Endothelial cell of umbilical vein (primary cell): ENCODE data around the gene SOX11. TPM values are rescaled to one million over a fixed set of nuclear protein-coding genes. Genes with fewer than 3 reads are reported as not detected.

Source experiments
- BruUV-seq: library from RNA; stranded (reverse); fragments of 400-500 nt; replicated peaks from 2 replicates; lab custom pipeline; 2021; lab: Mats Ljungman, UMichigan
- CTCF ChIA-PET: fragments of 300-600, 350-600 bp; sonication (Branson Sonifier 250); formaldehyde crosslinking; loops from one replicate; lab custom pipeline; 2021; ENCODE audit warnings: antibody characterized with exemption, inconsistent platforms; lab: Charles Lee
- POLR2A ChIA-PET: fragments of 300-600, 350-600 bp; sonication (Branson Sonifier 250); formaldehyde crosslinking; loops from one replicate; lab custom pipeline; 2021; ENCODE audit warnings: antibody characterized with exemption, inconsistent platforms; lab: Charles Lee
- DNase-seq: peaks from one replicate; pipeline ENCODE4 v3.0.0-alpha.2; 2011; ENCODE audit warnings: low read depth, low spot score
- FAIRE-seq: peaks from 2 replicates; lab custom pipeline; 2011; peaks lifted over from hg19 to GRCh38; lab: Jason Lieb, UNC
- H2AFZ ChIP-seq: 2 replicates; pipeline ENCODE4 v1.6.0; 2012; ENCODE audit warnings: low read depth, low read length, control low read depth, inconsistent platforms
- H3K27ac ChIP-seq: 2 replicates; pipeline ENCODE4 v1.5.1; 2011; ENCODE audit warnings: low read depth, mild to moderate bottlenecking, control low read depth, low read length, moderate library complexity; ENCODE audit not compliant: insufficient read depth
- H3K27me3 ChIP-seq, 2 experiments: 2 replicates each; pipeline versions ENCODE4 v1.6.0 to v1.6.1; 2011; ENCODE audit warnings: low read length in 2 of 2, mixed read lengths in 1 of 2; ENCODE audit not compliant: control insufficient read depth in 2 of 2, insufficient read depth in 2 of 2
- H3K36me3 ChIP-seq, 2 experiments: 2 replicates in 1 of 2; 3 replicates in 1 of 2; pipeline ENCODE4 v1.5.1; 2011; ENCODE audit warnings: low read length in 2 of 2, mild to moderate bottlenecking in 1 of 2, moderate library complexity in 1 of 2; ENCODE audit not compliant: control insufficient read depth in 2 of 2, insufficient read depth in 2 of 2; ENCODE audit errors: extremely low read depth in 1 of 2
- H3K4me1 ChIP-seq: 3 replicates; pipeline ENCODE4 v1.5.1; 2011; ENCODE audit warnings: mild to moderate bottlenecking, low read length; ENCODE audit not compliant: control insufficient read depth, insufficient read depth; ENCODE audit errors: extremely low read depth
- H3K4me2 ChIP-seq: 2 replicates; pipeline ENCODE4 v1.6.1; 2011; ENCODE audit warnings: low read length, control low read depth, mixed read lengths; ENCODE audit not compliant: insufficient read depth
- H3K4me3 ChIP-seq, 3 experiments: fragments of 200-600 bp in 1 of 3; sonication (generic), shearing (Covaris generic) in 1 of 3; replicated peaks in 1 of 3; 2 replicates each; pipeline ENCODE4 v1.5.1; 2011 to 2016; ENCODE audit warnings: control low read depth in 3 of 3, low read length in 3 of 3, mild to moderate bottlenecking in 2 of 3, inconsistent platforms in 1 of 3, low read depth in 1 of 3, moderate library complexity in 1 of 3; ENCODE audit not compliant: insufficient read depth in 1 of 3
- H3K79me2 ChIP-seq: 2 replicates; pipeline ENCODE4 v1.6.0; 2012; ENCODE audit warnings: low read length, inconsistent platforms; ENCODE audit not compliant: control insufficient read depth, insufficient read depth
- H3K9ac ChIP-seq: replicated peaks from 2 replicates; pipeline ENCODE3; 2011; ENCODE audit warnings: low read length, control low read depth; ENCODE audit not compliant: insufficient read depth; ENCODE audit errors: extremely low read depth
- H3K9me1 ChIP-seq: replicated peaks from 3 replicates; pipeline ENCODE4 v1.6.0; 2011; ENCODE audit warnings: mild to moderate bottlenecking, low read length; ENCODE audit not compliant: control insufficient read depth, insufficient read depth; ENCODE audit errors: extremely low read depth
- H3K9me3 ChIP-seq: replicated peaks from 2 replicates; pipeline ENCODE4 v1.5.1; 2012; ENCODE audit warnings: low read length, inconsistent platforms; ENCODE audit not compliant: control insufficient read depth, insufficient read depth
- H4K20me1 ChIP-seq: replicated peaks from 2 replicates; pipeline ENCODE3; 2011; ENCODE audit warnings: mild to moderate bottlenecking, low read length; ENCODE audit not compliant: control insufficient read depth, insufficient read depth; ENCODE audit errors: extremely low read depth
- EZH2 ChIP-seq: IDR thresholded peaks from 2 replicates; pipeline ENCODE4 v1.6.1; 2012; ENCODE audit warnings: borderline replicate concordance, low read depth, mild to moderate bottlenecking, moderate library complexity, low read length, inconsistent platforms; ENCODE audit not compliant: severe bottlenecking
- FOS ChIP-seq: IDR thresholded peaks from 2 replicates; pipeline ENCODE4 v1.6.1; 2011; ENCODE audit warnings: mild to moderate bottlenecking, low read length, moderate library complexity, borderline replicate concordance; ENCODE audit not compliant: insufficient read depth
- GATA2 ChIP-seq: IDR thresholded peaks from 2 replicates; pipeline ENCODE4 v1.7.0; 2011; ENCODE audit warnings: low read depth, mild to moderate bottlenecking, moderate library complexity, mixed read lengths, low read length; ENCODE audit not compliant: insufficient read length, insufficient read depth
- JUN ChIP-seq: IDR thresholded peaks from 2 replicates; pipeline ENCODE4 v1.6.1; 2011; ENCODE audit warnings: borderline replicate concordance, low read depth; ENCODE audit not compliant: insufficient read length, insufficient read depth
- MYC ChIP-seq: IDR thresholded peaks from one replicate; pipeline ENCODE4 v1.6.1; 2011; ENCODE audit warnings: mild to moderate bottlenecking, low read depth, low read length
- POLR2A ChIP-seq: IDR thresholded peaks from 2 replicates; pipeline ENCODE4 v1.6.1; 2012; ENCODE audit warnings: low read depth, mild to moderate bottlenecking, control low read depth, low read length
- POLR2AphosphoS5 ChIP-seq: IDR thresholded peaks from 2 replicates; pipeline ENCODE4 v1.6.1; 2012; ENCODE audit warnings: low read depth, mild to moderate bottlenecking, control low read depth, low read length, moderate library complexity; ENCODE audit not compliant: insufficient read depth
- dilution Hi-C: fragments of 300-500 bp; cut with MboI; formaldehyde crosslinking; loops from one replicate; pipeline ENCODE4 v1.15.0; 2019; ENCODE audit warnings: low sequenced_read_pairs; ENCODE audit not compliant: extremely low pct_ligation_motif_present
- intact Hi-C: fragments of 100-400 bp; cut with micrococcal nuclease; formaldehyde crosslinking; loops from one replicate; pipeline ENCODE4 v1.10.0; 2022
- polyA plus RNA-seq, 4 experiments: library from polyadenylated mRNA; depleted of rRNA in 3 of 4; stranded (reverse) in 3 of 4; unstranded in 1 of 4; fragments of >200 nt; gene quantifications; 2 replicates each; pipeline versions ENCODE4 v1.2.1 to v1.2.3, GENCODE V29; 2011 to 2012; ENCODE audit warnings: missing spikeins in 1 of 4
- total RNA-seq: library from RNA; stranded (reverse); gene quantifications from 2 replicates; pipeline ENCODE4 v1.2.3, GENCODE V29; 2021
- TF ChIP-seq, protein P1 (sequence below), 2 donors: IDR thresholded peaks; 1 replicate in 1 of 2; 2 replicates in 1 of 2; pipeline ENCODE4 v1.5.1; 2011; ENCODE audit warnings: low read length in 2 of 2, mild to moderate bottlenecking in 2 of 2, moderate library complexity in 2 of 2, control low read depth in 1 of 2, inconsistent platforms in 1 of 2, low read depth in 1 of 2; ENCODE audit not compliant: insufficient read depth in 1 of 2; ENCODE audit errors: extremely low read depth in 1 of 2
- TF ChIP-seq, protein P2 (sequence below): IDR thresholded peaks from 2 replicates; pipeline ENCODE4 v1.6.1; 2011; ENCODE audit not compliant: insufficient read depth, insufficient read length

SOX11 gene
- total and polyA plus RNA-seq, 2 donors (not counting 3 experiments of a cell fraction or from before 2014, with no cell fraction given) = not detected

DNA sequence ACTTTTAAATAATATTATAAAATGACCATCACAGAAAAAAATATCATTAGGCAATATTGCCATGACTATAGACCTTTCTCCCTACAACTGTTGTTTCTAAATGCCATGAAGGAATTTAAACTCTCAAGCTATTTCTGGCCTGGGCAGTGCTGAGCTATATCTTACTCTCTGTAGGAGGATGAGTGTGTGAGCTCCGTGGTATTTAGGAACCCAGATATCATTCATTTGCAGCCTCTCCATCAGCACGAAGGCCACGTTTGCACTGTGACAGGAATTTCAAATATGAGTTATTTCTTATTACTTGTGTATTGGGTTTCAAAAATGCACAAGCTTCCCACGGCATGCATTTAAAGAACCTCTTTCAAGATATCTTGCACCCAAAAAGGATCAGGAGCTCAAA lies 35.0 kb upstream of the SOX11 start:
- intact Hi-C loops (no loop called here), dilution Hi-C loops (no loop called here)
- POLR2A ChIA-PET = no interaction called here
- Histone ChIP-seq H3K9me1 (no peaks in the 10 kb centered on the region), H3K36me3 (no peaks in the 10 kb centered on the region), H3K9ac (no peak overlapping the region), H3K9me3 (peaks cover 2% of the 10 kb centered on the region), H3K4me3 (no peak overlapping the region), H3K4me2 (no peak overlapping the region), H3K27ac (no peak overlapping the region), H4K20me1 (no peaks in the 10 kb centered on the region), H3K4me1 (no peaks in the 10 kb centered on the region), H2AFZ (no peak overlapping the region), H3K79me2 (no peaks in the 10 kb centered on the region), H3K27me3 (no peaks in the 10 kb centered on the region)
- TF ChIP-seq, protein P1, sequence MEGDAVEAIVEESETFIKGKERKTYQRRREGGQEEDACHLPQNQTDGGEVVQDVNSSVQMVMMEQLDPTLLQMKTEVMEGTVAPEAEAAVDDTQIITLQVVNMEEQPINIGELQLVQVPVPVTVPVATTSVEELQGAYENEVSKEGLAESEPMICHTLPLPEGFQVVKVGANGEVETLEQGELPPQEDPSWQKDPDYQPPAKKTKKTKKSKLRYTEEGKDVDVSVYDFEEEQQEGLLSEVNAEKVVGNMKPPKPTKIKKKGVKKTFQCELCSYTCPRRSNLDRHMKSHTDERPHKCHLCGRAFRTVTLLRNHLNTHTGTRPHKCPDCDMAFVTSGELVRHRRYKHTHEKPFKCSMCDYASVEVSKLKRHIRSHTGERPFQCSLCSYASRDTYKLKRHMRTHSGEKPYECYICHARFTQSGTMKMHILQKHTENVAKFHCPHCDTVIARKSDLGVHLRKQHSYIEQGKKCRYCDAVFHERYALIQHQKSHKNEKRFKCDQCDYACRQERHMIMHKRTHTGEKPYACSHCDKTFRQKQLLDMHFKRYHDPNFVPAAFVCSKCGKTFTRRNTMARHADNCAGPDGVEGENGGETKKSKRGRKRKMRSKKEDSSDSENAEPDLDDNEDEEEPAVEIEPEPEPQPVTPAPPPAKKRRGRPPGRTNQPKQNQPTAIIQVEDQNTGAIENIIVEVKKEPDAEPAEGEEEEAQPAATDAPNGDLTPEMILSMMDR (IDR thresholded peaks at IDR 0.05; ENCODE audit: extremely low read depth in 1 of 2, insufficient read depth in 1 of 2, low read depth in 1 of 2, low read length in 2 of 2) = no peak
- TF ChIP-seq FOS = no peak
- CTCF ChIA-PET = no interaction called here
- FAIRE-seq (no peak), DNase-seq (no peak)
- BruUV-seq = no TSS peak

DNA sequence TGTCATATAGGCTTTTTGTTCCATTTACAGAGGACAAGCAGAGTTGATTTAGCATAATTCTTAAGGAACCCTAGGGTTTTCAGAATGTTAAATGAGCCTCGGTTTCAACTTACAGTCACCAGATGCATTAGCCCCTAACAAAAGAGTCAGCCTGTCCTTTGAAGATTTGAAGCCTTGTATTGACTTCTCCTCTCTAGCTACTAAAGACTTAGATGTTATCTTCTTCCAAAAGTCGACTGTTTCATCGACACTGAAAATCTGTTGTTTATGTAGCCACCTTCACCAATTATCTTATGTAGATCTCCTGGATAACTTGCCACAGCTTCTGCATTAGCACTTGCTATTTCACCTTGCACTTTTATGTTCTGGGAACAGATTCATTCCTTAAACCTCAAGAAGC lies 31.6 kb upstream of the SOX11 start:
- POLR2A ChIA-PET = no interaction called here

More for the DNA sequence above, 31.6 kb upstream of the SOX11 start:
- Histone ChIP-seq H3K4me2 (no peak overlapping the region), H3K79me2 (no peaks in the 10 kb centered on the region), H3K4me3 (no peak overlapping the region), H3K27ac (no peak overlapping the region), H3K9me3 (peaks cover 6% of the 10 kb centered on the region), H3K27me3 (no peaks in the 10 kb centered on the region), H3K9ac (no peak overlapping the region), H2AFZ (no peak overlapping the region), H3K9me1 (no peaks in the 10 kb centered on the region), H3K4me1 (no peaks in the 10 kb centered on the region), H3K36me3 (no peaks in the 10 kb centered on the region), H4K20me1 (no peaks in the 10 kb centered on the region)
- FAIRE-seq (no peak), DNase-seq (no peak)
- TF ChIP-seq MYC (no peak), GATA2 (no peak), FOS (no peak), EZH2 (no peak), JUN (no peak), POLR2AphosphoS5 (no peak), POLR2A (no peak)
- TF ChIP-seq, protein P1 (IDR thresholded peaks at IDR 0.05; ENCODE audit: extremely low read depth in 1 of 2, insufficient read depth in 1 of 2, low read depth in 1 of 2, low read length in 2 of 2) = no peak
- TF ChIP-seq, protein P2, sequence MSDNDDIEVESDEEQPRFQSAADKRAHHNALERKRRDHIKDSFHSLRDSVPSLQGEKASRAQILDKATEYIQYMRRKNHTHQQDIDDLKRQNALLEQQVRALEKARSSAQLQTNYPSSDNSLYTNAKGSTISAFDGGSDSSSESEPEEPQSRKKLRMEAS = no peak
- CTCF ChIA-PET = no interaction called here
- no TSS peak for BruUV-seq
- intact Hi-C loops = no loop called here
- dilution Hi-C loops = no loop called here
